AG09319 (cell line): ENCODE data around the gene HMOX2.

Source experiments
- DNase-seq: peaks from one replicate; pipeline ENCODE4 v3.0.0-alpha.2; 2010; ENCODE audit warnings: low read depth; ENCODE audit errors: extremely low read depth
- CTCF ChIP-seq: IDR thresholded peaks from 2 replicates; pipeline ENCODE4 v1.5.1; 2011; ENCODE audit warnings: low read depth, mild to moderate bottlenecking, inconsistent platforms, low read length, moderate library complexity

HMOX2 gene

GRCh38 chr16:4475880-4476788, at the start of gene HMOX2:
HMOX2 (plus strand) TSS chr16:4476398; CDS start chr16:4505525, 29,127 bp downstream.
- DNase-seq: peak; percentile 77
- TF ChIP-seq CTCF: peak; percentile 30

DNA sequence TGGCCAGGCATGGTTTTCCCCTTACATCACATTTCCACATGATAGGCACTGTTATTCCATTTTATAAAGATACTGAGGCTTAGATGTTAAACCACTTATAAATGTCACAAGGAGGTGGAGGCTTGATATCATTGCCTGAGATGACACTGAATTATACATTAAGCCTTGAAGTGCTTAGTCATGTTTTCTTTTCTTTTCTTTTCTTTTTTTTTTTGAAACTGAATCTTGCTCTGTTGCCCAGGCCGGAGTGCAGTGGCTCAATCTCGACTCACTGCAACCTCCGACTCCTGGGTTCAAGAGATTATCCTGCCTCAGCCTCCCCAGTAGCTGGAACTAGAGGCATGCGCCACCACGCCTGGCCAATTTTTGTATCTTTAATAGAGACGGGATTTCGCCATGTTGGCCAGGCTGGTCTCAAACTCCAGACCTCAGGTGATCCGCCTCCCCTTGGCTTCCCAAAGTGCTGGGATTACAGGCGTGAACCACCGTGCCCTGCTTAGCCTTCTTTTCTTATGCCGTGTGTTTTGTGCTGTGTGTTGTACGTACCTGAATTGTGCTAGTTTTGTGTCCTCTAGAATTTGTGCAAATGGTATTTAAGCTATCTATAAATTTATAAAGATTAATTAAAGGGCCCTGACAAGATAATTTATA, 49.4 kb upstream of the HMOX2 start:
- no peak for DNase-seq
- TF ChIP-seq CTCF: no peak

DNA sequence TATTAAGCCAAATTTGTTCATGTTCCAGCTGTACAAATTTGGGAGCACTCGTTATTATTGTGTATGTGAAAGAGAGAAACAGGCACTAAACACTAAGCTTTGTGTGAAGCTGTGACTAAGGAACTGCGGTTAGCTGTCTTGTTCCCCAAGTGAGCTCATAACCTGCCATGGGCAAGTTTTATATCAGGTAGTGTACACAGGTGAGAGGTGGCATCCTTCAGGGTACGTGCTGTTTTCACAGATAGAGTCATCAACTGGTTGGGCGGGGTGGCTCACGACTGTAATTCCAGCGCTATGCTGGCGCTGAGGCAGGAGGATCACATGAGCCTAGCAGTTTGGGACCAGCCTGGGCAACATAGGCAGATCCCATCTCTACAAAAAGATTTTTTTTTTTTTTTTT, 47.7 kb upstream of the HMOX2 start:
- no peak for TF ChIP-seq CTCF

GRCh38 chr16:4431023-4431422, 45.2 kb upstream of the HMOX2 start:
- no peak for TF ChIP-seq CTCF
- no peak for DNase-seq

More for the DNA sequence above, 47.7 kb upstream of the HMOX2 start:
- no peak for DNase-seq

DNA sequence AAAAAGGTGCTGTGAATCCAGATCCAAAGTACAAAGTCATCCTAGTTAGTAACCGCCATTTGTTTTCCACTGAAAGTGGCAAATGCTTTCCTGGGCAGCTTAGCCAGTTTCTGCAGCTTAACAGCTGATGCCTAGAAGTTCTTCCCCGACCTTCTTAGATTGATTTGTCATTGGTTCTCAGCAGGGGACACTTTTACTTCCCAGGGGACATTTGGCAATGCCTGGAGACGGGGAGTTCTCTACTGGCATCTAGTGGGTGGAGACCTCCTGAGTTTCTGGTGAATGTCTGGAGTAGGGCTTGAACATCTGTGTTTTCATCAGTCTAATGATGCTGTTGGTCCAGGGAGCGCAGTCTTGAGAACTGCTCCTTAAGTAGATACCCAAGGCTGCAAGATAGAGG, 43.0 kb upstream of the HMOX2 start:
- DNase-seq: no peak
- TF ChIP-seq CTCF: no peak

GRCh38 chr16:4433914-4434787, 42.0 kb upstream of the HMOX2 start:
- DNase-seq: no peak

More at GRCh38 chr16:4433914-4434787, 42.0 kb upstream of the HMOX2 start:
- no peak for TF ChIP-seq CTCF
